ENCODE results near the gene MOGAT1. TPM values are rescaled to one million over a fixed set of nuclear protein-coding genes. Genes with fewer than 3 reads are reported as not detected.
"Not testable (repeated sequence)": the region's sequence is repeated elsewhere in the genome, so short reads cannot be mapped to it uniquely, and the experiment has no call there.

The MOGAT1 gene
- total RNA-seq, 1 donor from 2014 or later = 2.2 TPM

GRCh38 chr2:222711315-222711940 is 40.0 kb downstream of the MOGAT1 start:
- Histone ChIP-seq H3K9me3 (no peaks in the 10 kb centered on the region), H3K4me1 (peaks cover 16% of the 10 kb centered on the region), H3K27ac (no peak overlapping the region), H3K27me3 (no peaks in the 10 kb centered on the region), H3K36me3 (no peaks in the 10 kb centered on the region), H3K4me3 (no peak overlapping the region)
- ATAC-seq (no peak), DNase-seq (no peak)
- intact Hi-C loops (cut with DNase I) = no loop called here
- TF ChIP-seq CTCF (IDR thresholded peaks at IDR 0.05) = no peak

- Histone ChIP-seq H3K4me1 (peaks cover 16% of the 10 kb centered on the region), H3K27ac (no peak overlapping the region), H3K36me3 (no peaks in the 10 kb centered on the region), H3K27me3 (no peaks in the 10 kb centered on the region), H3K9me3 (no peaks in the 10 kb centered on the region), H3K4me3 (no peak overlapping the region)
- no peak for ATAC-seq
- no peak for TF ChIP-seq CTCF (IDR thresholded peaks at IDR 0.05)
- intact Hi-C loops (cut with DNase I) = no loop called here
- DNase-seq = no peak
These were observed 41.5 kb downstream of the MOGAT1 start for GRCh38 chr2:222713002-222713401.

GRCh38 chr2:222714361-222715241 is 43.1 kb downstream of the MOGAT1 start:
- ATAC-seq = peak; percentile 81
- H3K36me3 ChIP-seq = no peaks in the 10 kb centered on the region
- H3K27me3 ChIP-seq = no peaks in the 10 kb centered on the region
- intact Hi-C loops (cut with DNase I) = no loop called here
- no peaks in the 10 kb centered on the region for H3K9me3 ChIP-seq
- H3K4me1 ChIP-seq = peaks cover 6% of the 10 kb centered on the region
- no peak overlapping the region for H3K4me3 ChIP-seq
- no peak for DNase-seq
- TF ChIP-seq CTCF (IDR thresholded peaks at IDR 0.05) = no peak
- H3K27ac ChIP-seq = peak overlapping the region; percentile 18

GRCh38 chr2:222715742-222716141 is 44.3 kb downstream of the MOGAT1 start:
- no peak for ATAC-seq
- Histone ChIP-seq H3K27ac (no peak overlapping the region), H3K4me3 (no peak overlapping the region), H3K9me3 (no peaks in the 10 kb centered on the region), H3K27me3 (no peaks in the 10 kb centered on the region), H3K4me1 (peaks cover 6% of the 10 kb centered on the region), H3K36me3 (no peaks in the 10 kb centered on the region)
- no peak for TF ChIP-seq CTCF (IDR thresholded peaks at IDR 0.05)
- DNase-seq = no peak
- intact Hi-C loops (cut with DNase I) = no loop called here

- DNase-seq; H3K4me3 ChIP-seq; H3K27me3 ChIP-seq; H3K9me3 ChIP-seq; ATAC-seq; H3K4me1 ChIP-seq; H3K36me3 ChIP-seq; H3K27ac ChIP-seq; intact Hi-C loops (cut with DNase I): not testable (repeated sequence)
These were observed 48.3 kb downstream of the MOGAT1 start for GRCh38 chr2:222719787-222720186.

- H3K9me3 ChIP-seq; H3K4me3 ChIP-seq; H3K27me3 ChIP-seq; ATAC-seq; DNase-seq; H3K27ac ChIP-seq; H3K36me3 ChIP-seq; intact Hi-C loops (cut with DNase I); H3K4me1 ChIP-seq: not testable (repeated sequence)
These were observed 50.1 kb downstream of the MOGAT1 start for GRCh38 chr2:222721597-222721996.
